HepG2 (cell line): ENCODE measurements around the gene NOA1. TPM values are rescaled to one million over a fixed set of nuclear protein-coding genes. Genes with fewer than 3 reads are reported as not detected.

Experiments
- ATAC-seq: fragments of 200-7000 bp; cut with Tn5 transposase; 3 replicates; pipeline ENCODE4 v1.9.1; 2020; ENCODE audit warnings: mild to moderate bottlenecking, moderate library complexity
- BruUV-seq: library from RNA; stranded (reverse); fragments of 400-500 nt; replicated peaks from 2 replicates; lab custom pipeline; 2021; lab: Mats Ljungman, UMichigan
- CTCF ChIA-PET: fragments of 300-600 bp; formaldehyde crosslinking; extraction: SDS; loops from one replicate; lab custom pipeline; 2021; ENCODE audit warnings: low total read pairs, inconsistent platforms, low intra/inter-chr PET ratio; lab: Yijun Ruan, JAX
- POLR2A ChIA-PET: fragments of 350-600 bp; sonication (Branson Sonifier 250); formaldehyde crosslinking; loops from one replicate; lab custom pipeline; 2020; ENCODE audit warnings: antibody characterized with exemption, inconsistent platforms; lab: Yijun Ruan, JAX
- DNase-seq: peaks from one replicate; pipeline ENCODE4 v3.0.0-alpha.2; 2015; ENCODE audit warnings: low spot score
- FAIRE-seq: peaks from 3 replicates; lab custom pipeline; 2011; peaks lifted over from hg19 to GRCh38; lab: Jason Lieb, UNC
- H2AFZ ChIP-seq: one replicate; pipeline ENCODE4 v1.6.1; 2011; ENCODE audit warnings: low read length, inconsistent platforms
- H3K27ac ChIP-seq: fragments of 300-600 bp; 3 replicates; pipeline ENCODE4 v1.8.0; 2011; ENCODE audit warnings: mixed run types, mild to moderate bottlenecking, mixed read lengths, low read length, inconsistent platforms; ENCODE audit not compliant: insufficient read depth; ENCODE audit errors: extremely low read length
- H3K27me3 ChIP-seq, 2 experiments: fragments of 200-600 bp in 1 of 2; 2 replicates in 1 of 2; 3 replicates in 1 of 2; pipeline versions ENCODE4 v1.6.0 to v1.8.0; 2011; ENCODE audit warnings: low read length in 2 of 2, mild to moderate bottlenecking in 2 of 2, moderate library complexity in 2 of 2, inconsistent platforms in 1 of 2; ENCODE audit not compliant: insufficient read depth in 2 of 2, control insufficient read depth in 1 of 2
- H3K36me3 ChIP-seq, 2 experiments: fragments of 200-600 bp in 1 of 2; replicated peaks in 1 of 2; 2 replicates in 1 of 2; 3 replicates in 1 of 2; pipeline versions ENCODE4 v1.5.1 to v1.8.0; 2011; ENCODE audit warnings: low read length in 2 of 2, inconsistent platforms in 1 of 2; ENCODE audit not compliant: insufficient read depth in 2 of 2, control insufficient read depth in 1 of 2
- H3K4me1 ChIP-seq: 2 replicates; pipeline ENCODE4 v1.5.1; 2012; ENCODE audit warnings: low read length, inconsistent platforms; ENCODE audit not compliant: insufficient read depth
- H3K4me2 ChIP-seq: 2 replicates; pipeline ENCODE4 v1.6.0; 2011; ENCODE audit warnings: low read depth, low read length, inconsistent platforms
- H3K4me3 ChIP-seq, 3 experiments: fragments of 200-600 bp in 1 of 3; sonication (generic), shearing (Covaris generic) in 1 of 3; replicated peaks in 1 of 3; 2 replicates each; pipeline ENCODE4 v1.5.1; 2011 to 2016; ENCODE audit warnings: low read length in 3 of 3, inconsistent platforms in 2 of 3, low read depth in 2 of 3, mild to moderate bottlenecking in 2 of 3, control low read depth in 1 of 3, mixed read lengths in 1 of 3; ENCODE audit not compliant: insufficient read depth in 1 of 3
- H3K79me2 ChIP-seq: one replicate; pipeline ENCODE4 v1.6.1; 2011; ENCODE audit warnings: low read length, inconsistent platforms; ENCODE audit not compliant: insufficient read depth
- H3K9ac ChIP-seq: 2 replicates; pipeline ENCODE4 v1.6.0; 2011; ENCODE audit warnings: mild to moderate bottlenecking, low read depth, low read length, inconsistent platforms; ENCODE audit not compliant: insufficient read depth
- H3K9me3 ChIP-seq: 2 replicates; pipeline ENCODE4 v1.5.1; 2012; ENCODE audit warnings: mild to moderate bottlenecking, low read length
- H4K20me1 ChIP-seq: 2 replicates; pipeline ENCODE4 v1.6.0; 2011; ENCODE audit warnings: inconsistent platforms, mild to moderate bottlenecking, low read length, moderate library complexity; ENCODE audit not compliant: insufficient read depth
- BCLAF1 ChIP-seq: fragments of 450-650 bp; IDR thresholded peaks from 2 replicates; pipeline ENCODE4 v1.6.1; 2017; ENCODE audit warnings: mild to moderate bottlenecking
- GMEB1 ChIP-seq: sonication (generic); formaldehyde crosslinking; IDR thresholded peaks from 2 replicates; pipeline ENCODE4 v1.5.1; 2020; ENCODE audit warnings: missing genetic modification reagents, mild to moderate bottlenecking, borderline replicate concordance
- IKZF1 ChIP-seq: fragments of 450-650 bp; IDR thresholded peaks from 2 replicates; pipeline ENCODE4 v1.7.1; 2016
- NFAT5 ChIP-seq: sonication (generic); formaldehyde crosslinking; IDR thresholded peaks from 2 replicates; pipeline ENCODE4 v1.4.0; 2020; ENCODE audit warnings: missing genetic modification reagents
- ZBTB4 ChIP-seq: sonication (generic); formaldehyde crosslinking; IDR thresholded peaks from 2 replicates; pipeline ENCODE4 v1.4.0; 2020; ENCODE audit warnings: missing genetic modification reagents, mild to moderate bottlenecking, borderline replicate concordance
- ZMYM2 ChIP-seq: sonication (generic); formaldehyde crosslinking; IDR thresholded peaks from 2 replicates; pipeline ENCODE4 v1.8.0; 2022; ENCODE audit warnings: mild to moderate bottlenecking, missing genetic modification reagents
- ZSCAN30 ChIP-seq: sonication (generic); formaldehyde crosslinking; IDR thresholded peaks from 2 replicates; pipeline ENCODE4 v1.5.0; 2020; ENCODE audit warnings: mild to moderate bottlenecking, missing genetic modification reagents
- whole genome bisulfite sequencing: methylation state at CpG from one replicate; pipeline ENCODE4 v1.1.6; 2017; ENCODE audit warnings: low lambda C conversion rate; 5-methylcytosine and 5-hydroxymethylcytosine counted together
- in situ Hi-C: cut with HindIII; loops from 2 replicates; pipeline ENCODE4 v1.10.0; 2017; ENCODE audit warnings: low pct_unique_long_range_greater_than_20kb; ENCODE audit not compliant: extremely low pct_ligation_motif_present
- intact Hi-C: fragments of 100-400 bp; cut with micrococcal nuclease; formaldehyde crosslinking; loops from one replicate; pipeline ENCODE4 v1.10.0; 2022; ENCODE audit not compliant: unreplicated experiment
- polyA plus RNA-seq, 8 experiments: library from polyadenylated mRNA; depleted of rRNA in 3 of 8; stranded (reverse) in 7 of 8; unstranded in 1 of 8; fragments of >200 nt; fragmentation: Illumina TruSeq in 4 of 8; extraction: Trizol in 4 of 8; gene quantifications; 2 replicates each; pipeline versions ENCODE4 v1.2.1 to v1.2.3, GENCODE V29; 2011 to 2016; ENCODE audit warnings: low read depth in 4 of 8, missing spikeins in 1 of 8, mixed read lengths in 1 of 8; ENCODE audit not compliant: insufficient read depth in 1 of 8
- total RNA-seq, 5 experiments: library from RNA; depleted of rRNA; stranded (reverse); fragments of >200 nt; fragmentation: Illumina TruSeq; extraction: Trizol; gene quantifications; 2 replicates each; pipeline ENCODE4 v1.2.3, GENCODE V29; 2016; ENCODE audit warnings: low read depth in 1 of 5
- TF ChIP-seq, protein P1 (sequence below): sonication (generic); formaldehyde crosslinking; IDR thresholded peaks from 2 replicates; pipeline ENCODE4 v1.8.1; 2022; ENCODE audit warnings: low read depth, mild to moderate bottlenecking, missing genetic modification reagents

NOA1 gene
- total and polyA plus RNA-seq, 2 of the 13 experiments (the other 11 are each of a cell fraction or from before 2014, with no cell fraction given), result 17.3 to 19.0 TPM

- Histone ChIP-seq H3K9ac (no peak overlapping the region), H3K4me1 (no peaks in the 10 kb centered on the region), H3K27ac (no peak overlapping the region), H4K20me1 (no peaks in the 10 kb centered on the region), H3K9me3 (no peaks in the 10 kb centered on the region), H3K79me2 (no peaks in the 10 kb centered on the region), H3K27me3 (no peaks in the 10 kb centered on the region), H3K4me2 (no peak overlapping the region), H2AFZ (no peak overlapping the region), H3K4me3 (no peak overlapping the region), H3K36me3 (peaks cover 4 to 5% of the 10 kb centered on the region in 2 experiments; a peak in 3 of 5 replicates)
- in situ Hi-C loops, result no loop called here
- no peak for ATAC-seq
- intact Hi-C loops, result no loop called here
- 75% methylated on average over 3 of the region's 3 CpGs for WGBS
- FAIRE-seq, result no peak
- ChIA-PET POLR2A (no interaction called here), CTCF (no interaction called here)
- DNase-seq, result no peak
- BruUV-seq, result TSS peak; percentile 47
- TF ChIP-seq ZSCAN30 (CRISPR knock-in tag) (no peak), BCLAF1 (no peak), IKZF1 (no peak), ZBTB4 (CRISPR knock-in tag) (no peak), ZMYM2 (CRISPR knock-in tag) (no peak), GMEB1 (CRISPR knock-in tag) (no peak), NFAT5 (CRISPR knock-in tag) (no peak)
- TF ChIP-seq, protein P1, sequence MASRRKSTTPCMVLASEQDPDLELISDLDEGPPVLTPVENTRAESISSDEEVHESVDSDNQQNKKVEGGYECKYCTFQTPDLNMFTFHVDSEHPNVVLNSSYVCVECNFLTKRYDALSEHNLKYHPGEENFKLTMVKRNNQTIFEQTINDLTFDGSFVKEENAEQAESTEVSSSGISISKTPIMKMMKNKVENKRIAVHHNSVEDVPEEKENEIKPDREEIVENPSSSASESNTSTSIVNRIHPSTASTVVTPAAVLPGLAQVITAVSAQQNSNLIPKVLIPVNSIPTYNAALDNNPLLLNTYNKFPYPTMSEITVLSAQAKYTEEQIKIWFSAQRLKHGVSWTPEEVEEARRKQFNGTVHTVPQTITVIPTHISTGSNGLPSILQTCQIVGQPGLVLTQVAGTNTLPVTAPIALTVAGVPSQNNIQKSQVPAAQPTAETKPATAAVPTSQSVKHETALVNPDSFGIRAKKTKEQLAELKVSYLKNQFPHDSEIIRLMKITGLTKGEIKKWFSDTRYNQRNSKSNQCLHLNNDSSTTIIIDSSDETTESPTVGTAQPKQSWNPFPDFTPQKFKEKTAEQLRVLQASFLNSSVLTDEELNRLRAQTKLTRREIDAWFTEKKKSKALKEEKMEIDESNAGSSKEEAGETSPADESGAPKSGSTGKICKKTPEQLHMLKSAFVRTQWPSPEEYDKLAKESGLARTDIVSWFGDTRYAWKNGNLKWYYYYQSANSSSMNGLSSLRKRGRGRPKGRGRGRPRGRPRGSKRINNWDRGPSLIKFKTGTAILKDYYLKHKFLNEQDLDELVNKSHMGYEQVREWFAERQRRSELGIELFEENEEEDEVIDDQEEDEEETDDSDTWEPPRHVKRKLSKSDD (CRISPR knock-in tag), result no peak
Measured at GRCh38 chr4:56941403-56941802, 36.0 kb downstream of the NOA1 start.
